B cell (primary cell): ENCODE measurements around the gene RGL3.

Experiments
- CTCF ChIP-seq: fragments of 200-600 bp; IDR thresholded peaks from one replicate; pipeline ENCODE4 v1.8.0; 2022; ENCODE audit warnings: antibody characterized with exemption, mild to moderate bottlenecking
- EZH2 ChIP-seq: IDR thresholded peaks from 2 replicates; pipeline ENCODE4 v1.6.1; 2012; ENCODE audit warnings: borderline replicate concordance, low read depth, mild to moderate bottlenecking, moderate library complexity, low read length; ENCODE audit not compliant: insufficient read depth, poor library complexity, severe bottlenecking

- TF ChIP-seq CTCF (no peak), EZH2 (no peak)
These were observed 28.5 kb upstream of the RGL3 start for GRCh38 chr19:11447347-11448262.
